Measurements from ENCODE around the gene SPHKAP.
"Not testable (repeated sequence)": the region's sequence is repeated elsewhere in the genome, so short reads cannot be mapped to it uniquely, and the experiment has no call there.

The SPHKAP gene

GRCh38 chr2:228092056-228092455, 89.4 kb downstream of the SPHKAP start:
- no peak for DNase-seq

GRCh38 chr2:228086561-228086960, 94.9 kb downstream of the SPHKAP start:
- no peak for DNase-seq

DNA sequence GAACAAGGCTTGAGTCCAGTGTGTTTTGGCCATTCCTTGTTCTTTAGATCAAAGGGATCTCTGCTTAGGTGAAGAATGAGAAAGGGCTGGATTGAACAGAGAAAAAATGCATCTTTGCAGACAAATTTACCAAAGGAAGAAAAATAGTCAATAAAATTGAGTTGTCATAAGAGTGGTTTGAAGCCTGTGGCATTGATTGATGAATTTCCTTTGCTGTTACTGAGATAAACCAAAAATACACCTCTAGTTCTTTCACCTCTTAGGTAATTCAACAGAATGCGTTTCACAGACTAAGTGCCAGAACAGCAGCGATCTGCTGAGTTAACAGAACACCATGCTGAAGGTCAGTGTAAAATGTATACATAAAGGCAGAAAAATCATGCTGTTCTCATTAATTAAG, 96.8 kb downstream of the SPHKAP start:
- DNase-seq, result no peak

DNA sequence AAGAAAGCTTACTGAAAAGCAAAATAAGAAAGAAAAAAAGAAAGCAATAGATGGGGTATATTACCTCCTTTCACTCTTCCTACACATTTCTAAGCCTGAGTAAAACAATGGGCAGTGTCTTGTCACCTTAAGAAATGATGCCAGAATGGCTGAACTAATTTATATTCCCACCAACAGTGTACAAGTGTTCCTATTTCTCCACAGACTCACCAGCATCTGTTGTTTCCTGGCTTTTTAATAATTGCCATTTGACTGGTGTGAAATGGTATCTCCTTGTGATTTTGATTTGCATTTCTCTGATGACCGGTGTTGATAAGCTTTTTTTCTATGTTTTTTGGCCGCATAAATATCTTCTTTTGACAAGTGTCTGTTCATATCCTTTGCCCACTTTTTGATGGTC, 98.4 kb downstream of the SPHKAP start:
- DNase-seq, result no peak

DNA sequence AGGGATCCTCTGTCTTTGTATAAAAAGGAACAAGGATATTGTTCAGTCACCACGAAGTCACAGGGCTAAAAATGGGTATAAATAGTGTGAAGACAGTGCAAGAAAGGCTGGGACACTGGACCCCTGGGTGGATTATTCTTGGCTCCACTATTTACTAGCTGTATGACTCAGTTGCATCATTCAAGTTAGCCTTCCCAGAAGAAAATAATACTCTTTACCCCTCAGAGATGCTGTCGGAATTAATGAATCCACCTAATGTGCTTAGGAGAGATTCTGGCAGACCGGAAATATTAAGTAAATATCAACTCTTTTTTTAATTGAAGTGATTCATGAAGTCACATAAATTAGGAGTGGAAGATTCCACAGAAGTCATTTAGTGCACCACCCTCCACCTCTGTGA, 98.9 kb downstream of the SPHKAP start:
- no peak for DNase-seq

DNA sequence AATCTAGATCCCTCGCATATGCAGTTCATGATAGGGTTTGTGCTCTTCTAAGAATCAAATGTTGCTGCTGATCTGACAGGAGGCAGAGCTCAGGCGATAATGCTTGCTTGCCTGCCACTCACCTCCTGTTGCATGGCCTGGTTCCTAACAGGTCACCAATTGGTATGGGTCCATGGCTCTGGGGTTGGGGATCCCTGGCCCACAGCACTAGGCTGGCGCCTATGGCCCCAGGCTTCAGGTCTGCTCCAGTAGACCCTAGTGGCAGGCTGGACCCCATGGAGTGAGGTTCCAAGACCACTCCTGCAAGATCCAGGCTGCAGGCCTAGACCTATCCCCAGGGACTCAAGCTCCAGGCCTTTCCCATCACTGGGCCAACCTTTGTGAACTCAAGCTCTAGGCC, 102.3 kb downstream of the SPHKAP start:
- no peak for DNase-seq

GRCh38 chr2:228076695-228077094, 104.8 kb downstream of the SPHKAP start:
- DNase-seq, result not testable (repeated sequence)

DNA sequence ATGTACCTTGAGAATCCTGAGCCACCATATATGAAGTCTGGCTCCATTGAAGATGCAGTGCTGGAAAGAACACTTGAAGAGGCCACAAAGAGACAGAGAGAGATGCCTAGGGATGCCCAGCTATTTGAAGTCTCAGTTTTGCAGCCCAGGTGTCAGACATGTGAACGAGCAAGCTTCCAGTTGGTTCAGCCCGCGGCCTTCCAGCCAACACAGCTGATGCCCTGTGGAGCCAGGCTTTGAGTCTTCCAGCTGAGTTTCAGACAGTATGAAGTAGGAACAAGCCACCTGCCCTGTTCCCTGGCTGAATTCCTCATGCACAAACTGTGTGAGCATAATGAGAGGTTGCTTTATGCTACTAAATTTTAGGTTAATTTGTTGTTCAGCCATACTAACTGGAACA, 108.8 kb downstream of the SPHKAP start:
- no peak for DNase-seq

DNA sequence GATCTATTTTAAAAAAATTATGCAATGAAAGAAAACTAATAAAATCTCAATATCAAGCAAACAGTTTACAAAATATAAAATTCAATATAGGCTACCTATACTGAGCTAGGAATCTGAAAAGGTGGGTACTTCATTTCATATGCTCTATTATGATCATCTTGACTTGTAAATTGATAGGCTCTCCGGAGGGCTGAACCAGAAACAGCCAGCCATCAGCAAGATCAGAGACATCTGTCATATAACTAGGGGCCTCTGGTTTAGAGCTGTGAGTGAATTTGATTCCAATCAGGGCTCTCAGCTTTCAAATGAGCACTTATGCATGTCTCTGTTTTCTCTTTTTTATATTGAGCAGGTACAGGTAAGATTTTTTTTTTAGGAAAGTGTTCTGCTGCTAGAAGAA, 114.2 kb downstream of the SPHKAP start:
- DNase-seq, result no peak

DNA sequence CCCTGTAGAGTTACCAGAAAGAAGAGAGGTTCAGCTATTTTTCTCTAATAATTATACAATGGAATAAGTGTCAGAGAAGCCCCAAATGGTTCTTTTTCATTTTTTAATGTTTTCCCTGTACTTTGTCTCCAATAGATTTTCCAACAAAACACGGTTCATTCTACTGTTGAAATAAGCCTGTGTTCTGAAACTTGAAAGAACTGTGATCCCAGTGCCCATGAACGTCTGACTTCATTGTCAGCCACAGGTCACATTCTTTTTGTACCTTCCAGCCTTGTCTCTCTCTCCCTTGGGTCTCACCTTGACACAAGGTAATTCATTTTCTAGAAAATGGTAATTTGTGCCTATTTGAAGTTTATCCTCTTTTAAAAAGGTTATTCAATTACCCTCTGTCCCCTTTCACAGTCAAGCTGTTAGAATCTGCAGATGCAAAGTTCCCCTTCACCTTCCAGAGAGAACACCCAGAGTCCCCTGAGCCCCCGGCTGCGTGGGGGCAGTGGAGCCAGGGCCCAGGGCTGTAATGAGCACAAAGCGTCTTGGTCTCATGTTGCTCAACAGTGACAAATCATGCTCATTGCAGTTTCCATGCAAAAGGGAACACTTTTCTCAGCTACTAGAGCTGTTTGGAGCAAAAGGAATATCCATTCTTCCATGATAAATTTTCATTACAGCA, 115.2 kb downstream of the SPHKAP start:
- DNase-seq, result no peak

DNA sequence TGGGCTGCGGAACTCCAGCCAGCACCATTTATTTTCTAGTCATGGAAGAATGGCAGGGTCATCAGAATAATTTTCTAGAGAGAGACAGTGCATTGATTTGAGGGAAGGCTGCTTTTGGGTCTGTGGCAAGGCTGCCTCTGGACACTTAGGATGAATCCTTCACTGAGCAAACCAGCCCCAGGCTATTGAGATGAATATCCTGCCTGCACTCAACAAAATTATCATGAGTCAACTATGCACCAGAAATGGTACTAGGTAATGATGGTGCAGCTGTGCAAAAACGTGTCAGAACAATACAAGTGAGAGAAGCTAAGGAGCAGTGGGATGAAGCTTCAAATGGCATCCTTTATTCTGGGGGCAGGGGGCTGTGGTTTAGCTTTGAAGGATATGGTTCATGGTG, 115.8 kb downstream of the SPHKAP start:
- DNase-seq, result no peak

DNA sequence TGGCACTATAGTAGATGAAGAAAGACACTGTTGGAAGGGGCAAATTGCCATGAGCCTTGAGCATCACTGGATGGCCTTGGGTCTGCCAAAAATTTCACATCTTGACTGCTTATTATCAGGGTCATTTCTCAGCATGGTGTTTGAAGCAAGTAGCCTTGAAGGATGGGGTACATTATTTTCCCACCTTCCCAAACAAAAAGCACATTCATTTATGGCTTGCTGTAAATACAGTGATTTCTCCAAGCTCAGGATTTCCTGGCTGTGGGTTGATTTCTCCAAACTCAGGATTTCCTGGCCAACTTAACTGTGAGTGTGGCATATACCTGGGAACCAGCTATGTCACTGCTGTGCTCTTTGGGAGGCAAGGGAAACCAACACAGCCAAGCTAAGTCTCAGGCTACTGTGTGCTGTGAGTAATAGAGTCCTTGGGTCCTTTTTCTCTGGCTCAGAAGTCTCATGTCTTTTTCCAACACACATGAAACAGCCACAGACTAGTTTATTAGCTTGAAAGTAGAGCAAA, 116.6 kb downstream of the SPHKAP start:
- no peak for DNase-seq

GRCh38 chr2:228064024-228064423, 117.5 kb downstream of the SPHKAP start:
- DNase-seq, result no peak

DNA sequence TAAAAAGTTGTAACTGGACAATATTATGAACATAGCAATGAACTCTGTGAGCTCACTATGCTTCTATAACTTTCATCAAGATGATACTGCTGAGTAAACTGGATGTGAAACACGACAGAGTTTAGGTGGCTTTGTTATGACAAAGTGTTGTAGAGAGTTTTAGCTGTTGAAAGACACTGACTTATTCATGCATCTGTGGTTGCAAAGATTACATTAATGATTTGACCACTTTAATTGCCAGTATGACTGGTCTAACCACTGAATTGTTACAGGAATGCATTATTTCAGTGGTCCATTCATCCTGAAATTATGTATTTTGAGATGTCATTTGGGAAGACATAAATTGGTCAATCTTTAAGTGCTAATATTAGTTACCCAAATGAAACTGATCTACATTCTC, 117.9 kb downstream of the SPHKAP start:
- DNase-seq, result no peak

- no peak for DNase-seq
These were observed 121.8 kb downstream of the SPHKAP start for GRCh38 chr2:228059735-228060134.

- no peak for DNase-seq
These were observed 125.0 kb downstream of the SPHKAP start for GRCh38 chr2:228056293-228057097.

DNA sequence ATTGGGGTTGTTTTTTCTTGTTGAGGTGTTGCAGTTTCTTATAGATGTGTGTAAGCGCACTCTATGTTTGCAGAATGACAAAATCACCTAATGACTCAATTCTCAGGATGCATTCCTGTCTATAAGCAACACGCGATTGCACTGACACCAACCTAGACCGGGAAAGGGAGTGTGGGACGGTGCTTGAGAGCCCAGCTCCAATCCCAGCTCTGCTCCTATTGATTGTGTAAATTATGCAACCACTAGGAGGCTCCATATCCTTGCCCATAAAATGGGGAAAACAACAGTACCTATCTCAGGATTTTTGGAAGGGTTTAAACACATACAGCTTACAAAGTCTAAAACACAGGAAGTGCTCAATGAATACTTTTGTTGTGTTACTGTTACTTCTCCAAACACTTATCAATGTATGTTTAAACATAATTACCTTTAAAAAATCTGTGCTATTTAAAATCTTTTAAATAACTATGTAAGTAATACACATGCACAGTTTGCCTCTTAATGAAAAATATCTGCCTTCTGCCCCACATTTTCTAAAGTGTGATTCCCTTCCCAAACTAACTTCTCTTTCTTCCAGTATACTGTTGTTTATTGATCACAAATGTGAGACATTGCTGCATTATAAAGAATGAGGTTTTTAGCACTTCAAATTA, 132.5 kb downstream of the SPHKAP start:
- DNase-seq, result no peak

GRCh38 chr2:228040995-228041394, 140.5 kb downstream of the SPHKAP start:
- DNase-seq, result no peak

DNA sequence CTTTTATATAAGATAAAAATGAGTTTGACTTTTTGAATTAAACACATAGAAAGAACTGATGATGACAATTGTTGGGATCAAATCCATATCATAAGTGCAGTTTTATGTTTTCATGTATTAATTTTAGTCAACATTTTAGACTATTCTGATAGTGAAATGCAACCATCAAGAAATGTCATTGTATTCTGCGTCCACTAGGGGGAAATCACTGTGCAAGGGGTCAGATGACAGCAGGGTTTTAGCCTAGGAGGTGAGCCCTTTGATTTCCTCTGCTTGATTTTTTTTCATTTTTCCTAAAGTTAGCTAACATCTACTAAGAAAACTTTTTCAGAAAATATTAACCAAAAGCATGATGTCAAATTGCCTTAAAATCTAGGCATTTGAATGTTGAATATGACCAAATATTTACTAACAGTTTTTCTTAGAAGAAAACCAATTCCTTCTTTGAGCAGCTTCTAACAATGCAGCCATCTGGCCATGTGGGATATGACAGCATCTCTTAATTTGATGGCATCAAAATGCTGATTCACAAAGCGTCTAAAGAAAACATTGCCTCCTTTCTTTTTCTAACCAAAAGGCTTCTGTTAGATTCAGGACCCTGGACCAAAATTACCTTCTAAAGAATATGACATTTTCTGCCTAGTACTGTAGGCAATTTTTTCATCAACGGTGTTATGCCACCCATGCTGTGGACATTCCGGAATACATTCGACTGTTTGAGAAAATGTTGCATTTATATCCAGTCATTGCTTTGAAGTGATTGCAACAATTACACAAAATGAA, 141.5 kb downstream of the SPHKAP start:
- DNase-seq, result no peak

DNA sequence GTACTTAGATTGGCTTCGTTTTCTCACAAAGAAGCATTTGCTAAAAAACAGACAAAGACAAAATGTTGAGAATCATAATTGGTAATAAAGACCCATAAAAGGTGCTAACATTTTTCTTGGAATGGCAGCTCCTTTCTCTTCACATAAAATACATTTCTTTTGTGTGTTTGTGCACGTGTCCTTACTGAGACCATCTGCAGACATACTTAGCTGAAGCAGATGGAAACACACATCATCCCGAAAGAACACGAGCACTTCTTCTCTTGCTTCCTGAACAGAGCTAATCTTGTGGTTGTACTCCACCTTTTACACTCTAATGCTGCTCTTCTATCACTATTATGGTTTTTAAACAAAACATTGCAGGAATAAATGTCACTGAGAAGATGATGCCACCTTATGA, 142.5 kb downstream of the SPHKAP start:
- no peak for DNase-seq

DNA sequence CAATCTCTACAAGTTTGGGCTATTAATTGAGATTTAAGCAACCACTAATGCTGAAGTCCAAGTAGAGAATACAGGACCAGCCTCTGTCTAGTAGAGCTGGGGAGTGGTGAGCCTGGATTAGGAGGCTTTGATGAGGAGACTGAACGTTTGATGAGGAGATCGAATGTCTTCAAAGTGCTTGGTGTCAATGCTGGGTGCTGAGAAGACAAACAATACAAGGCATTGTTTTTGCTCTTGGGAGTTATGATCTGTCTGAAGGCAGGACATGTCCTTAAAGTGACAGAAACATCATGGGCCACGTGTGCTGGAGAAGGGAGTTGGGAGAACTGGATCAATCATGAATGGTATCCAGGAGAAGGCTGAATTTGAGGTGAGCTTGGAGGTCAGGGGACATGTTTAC, 143.6 kb downstream of the SPHKAP start:
- DNase-seq, result no peak

DNA sequence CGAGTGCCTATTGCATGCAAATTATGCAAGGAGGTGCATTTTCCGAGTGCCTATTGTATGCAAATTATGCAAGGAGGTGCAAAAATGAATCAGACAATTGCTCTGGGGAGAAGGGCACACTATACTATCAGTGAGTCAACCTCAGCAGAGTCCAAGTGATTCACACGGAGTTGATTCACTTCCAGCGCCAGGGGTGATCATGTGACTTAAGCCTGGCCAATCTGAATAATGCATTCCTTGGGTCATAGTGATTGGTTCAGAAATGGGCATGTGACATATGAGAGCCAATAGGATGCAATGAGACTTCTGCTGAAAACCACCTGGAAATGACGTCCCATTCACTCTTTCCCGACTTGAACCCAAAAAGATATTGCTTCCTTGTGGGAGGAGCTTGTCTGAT, 157.9 kb downstream of the SPHKAP start:
- no peak for DNase-seq

GRCh38 chr2:228018311-228018710, 163.2 kb downstream of the SPHKAP start:
- no peak for DNase-seq

Measured in activated naive CD4-positive, alpha-beta T cell (primary cell).